VCaP (cell line): ENCODE results near the gene ACIN1.

Source experiments
- H3K27ac ChIP-seq: fragments of 450-650 bp; 2 replicates; pipeline ENCODE4 v1.5.1; 2017
- TF ChIP-seq, protein P1 (sequence below): fragments of 450-650 bp; conservative IDR thresholded peaks from 2 replicates; pipeline ENCODE4 v1.5.1; 2017; ENCODE audit warnings: mild to moderate bottlenecking, moderate library complexity

The ACIN1 gene

DNA sequence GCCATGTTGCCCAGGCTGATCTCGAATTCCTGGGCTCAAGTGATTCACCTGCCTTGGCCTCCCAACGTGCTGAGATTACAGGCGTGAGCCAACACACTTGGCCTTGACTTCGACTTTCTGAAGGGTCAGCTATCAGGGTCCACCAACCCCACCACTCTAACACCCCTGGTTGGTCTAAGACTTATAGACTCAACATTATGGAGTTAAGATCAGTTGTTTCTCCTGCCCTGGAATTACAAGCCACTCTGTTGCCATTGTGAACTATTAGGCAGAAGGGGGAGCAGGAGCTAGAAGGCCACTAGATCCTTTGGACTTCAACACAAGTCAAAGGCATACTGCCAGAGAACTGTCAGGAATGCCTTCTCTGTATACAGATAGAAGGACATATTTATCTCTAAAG is 54.8 kb downstream of the ACIN1 start:
- TF ChIP-seq, protein P1, sequence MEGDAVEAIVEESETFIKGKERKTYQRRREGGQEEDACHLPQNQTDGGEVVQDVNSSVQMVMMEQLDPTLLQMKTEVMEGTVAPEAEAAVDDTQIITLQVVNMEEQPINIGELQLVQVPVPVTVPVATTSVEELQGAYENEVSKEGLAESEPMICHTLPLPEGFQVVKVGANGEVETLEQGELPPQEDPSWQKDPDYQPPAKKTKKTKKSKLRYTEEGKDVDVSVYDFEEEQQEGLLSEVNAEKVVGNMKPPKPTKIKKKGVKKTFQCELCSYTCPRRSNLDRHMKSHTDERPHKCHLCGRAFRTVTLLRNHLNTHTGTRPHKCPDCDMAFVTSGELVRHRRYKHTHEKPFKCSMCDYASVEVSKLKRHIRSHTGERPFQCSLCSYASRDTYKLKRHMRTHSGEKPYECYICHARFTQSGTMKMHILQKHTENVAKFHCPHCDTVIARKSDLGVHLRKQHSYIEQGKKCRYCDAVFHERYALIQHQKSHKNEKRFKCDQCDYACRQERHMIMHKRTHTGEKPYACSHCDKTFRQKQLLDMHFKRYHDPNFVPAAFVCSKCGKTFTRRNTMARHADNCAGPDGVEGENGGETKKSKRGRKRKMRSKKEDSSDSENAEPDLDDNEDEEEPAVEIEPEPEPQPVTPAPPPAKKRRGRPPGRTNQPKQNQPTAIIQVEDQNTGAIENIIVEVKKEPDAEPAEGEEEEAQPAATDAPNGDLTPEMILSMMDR = no peak
- H3K27ac ChIP-seq = no peak overlapping the region

DNA sequence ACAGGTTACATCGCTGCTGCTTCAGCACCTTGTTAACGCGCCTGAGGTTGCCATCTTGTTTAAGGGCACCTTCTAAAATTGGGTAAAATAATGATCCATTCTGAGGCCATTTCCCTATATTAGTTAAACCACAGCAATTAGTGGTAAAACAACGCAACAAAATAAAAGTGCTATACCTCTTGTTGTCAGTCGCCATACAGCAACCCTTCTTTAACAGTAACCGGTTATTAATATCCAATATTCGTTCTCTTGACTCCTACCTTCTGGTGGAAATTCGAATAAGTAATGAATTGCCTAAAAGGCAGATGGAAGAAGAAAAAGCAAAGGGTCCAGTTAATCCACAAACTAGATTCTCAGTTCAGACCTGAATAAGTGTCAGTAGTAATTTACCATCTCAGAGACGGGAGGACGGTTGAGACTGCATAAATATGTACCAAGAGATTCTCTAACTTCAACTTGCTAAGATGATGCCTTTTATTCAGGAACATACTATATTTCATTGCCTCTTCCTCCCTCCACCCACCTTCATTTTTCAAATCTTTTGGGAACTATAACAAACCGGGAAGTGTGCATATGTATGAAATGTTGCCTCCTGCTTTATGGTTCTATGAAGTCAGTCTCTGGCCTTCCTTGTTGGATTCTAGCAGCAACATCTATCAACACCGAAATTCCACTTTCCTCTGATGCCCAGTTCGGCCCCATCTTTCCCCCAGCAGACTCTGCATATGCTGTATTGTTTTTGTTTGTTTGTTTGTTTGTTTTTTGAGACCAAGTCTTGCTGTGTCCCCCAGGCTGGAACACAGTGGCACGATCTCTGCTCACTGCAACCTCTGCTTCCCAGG is 59.4 kb downstream of the ACIN1 start:
- TF ChIP-seq, protein P1 = no peak
- peak overlapping the region; percentile 92 for H3K27ac ChIP-seq

DNA sequence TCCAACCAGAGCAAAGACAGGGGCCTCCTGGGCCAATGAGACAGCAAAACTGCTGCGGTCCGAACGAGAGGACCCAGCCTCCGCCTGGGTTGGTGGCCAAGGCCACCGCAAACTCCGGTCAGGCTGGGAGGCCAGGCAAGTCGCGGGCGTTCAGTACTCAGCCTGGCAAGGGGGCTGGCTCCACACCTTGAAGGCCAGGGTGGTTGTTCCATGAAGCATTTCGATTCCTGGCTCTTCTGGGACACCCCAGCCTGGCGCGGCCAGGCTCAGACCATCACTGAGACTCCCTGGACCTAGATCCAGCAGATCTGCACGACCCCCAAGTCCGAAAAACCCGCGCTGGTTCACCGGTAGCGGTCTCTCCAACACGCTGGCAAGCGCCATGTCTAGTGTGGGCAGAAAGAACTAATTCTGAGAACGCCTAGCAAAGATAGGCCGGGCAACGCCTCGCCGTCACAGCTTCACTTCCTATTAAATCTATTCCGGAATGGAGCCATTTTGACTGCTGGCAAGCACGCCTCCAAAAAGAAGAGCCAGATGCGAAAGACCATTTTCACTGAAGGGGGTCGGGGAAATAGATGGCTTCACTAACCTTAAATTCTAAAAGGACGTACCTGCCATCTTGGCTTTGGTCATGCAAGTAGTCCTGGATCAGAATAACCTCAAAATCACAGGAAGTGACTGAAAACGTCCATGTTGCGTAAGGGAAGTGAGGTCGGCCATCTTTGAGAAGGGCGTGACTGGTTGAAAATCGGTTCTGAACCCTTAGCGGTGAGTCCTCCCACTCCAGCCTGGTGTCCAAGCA is 60.2 kb downstream of the ACIN1 start, which contains the start of gene PSMB5:
Gene PSMB5 (minus strand): TSS at position 403 of the 805 bp plus-strand sequence. CDS start 19 bp downstream, at position 384.
- TF ChIP-seq, protein P1 = no peak
- peak within 1 kb of the TSS; percentile 92 for H3K27ac ChIP-seq

DNA sequence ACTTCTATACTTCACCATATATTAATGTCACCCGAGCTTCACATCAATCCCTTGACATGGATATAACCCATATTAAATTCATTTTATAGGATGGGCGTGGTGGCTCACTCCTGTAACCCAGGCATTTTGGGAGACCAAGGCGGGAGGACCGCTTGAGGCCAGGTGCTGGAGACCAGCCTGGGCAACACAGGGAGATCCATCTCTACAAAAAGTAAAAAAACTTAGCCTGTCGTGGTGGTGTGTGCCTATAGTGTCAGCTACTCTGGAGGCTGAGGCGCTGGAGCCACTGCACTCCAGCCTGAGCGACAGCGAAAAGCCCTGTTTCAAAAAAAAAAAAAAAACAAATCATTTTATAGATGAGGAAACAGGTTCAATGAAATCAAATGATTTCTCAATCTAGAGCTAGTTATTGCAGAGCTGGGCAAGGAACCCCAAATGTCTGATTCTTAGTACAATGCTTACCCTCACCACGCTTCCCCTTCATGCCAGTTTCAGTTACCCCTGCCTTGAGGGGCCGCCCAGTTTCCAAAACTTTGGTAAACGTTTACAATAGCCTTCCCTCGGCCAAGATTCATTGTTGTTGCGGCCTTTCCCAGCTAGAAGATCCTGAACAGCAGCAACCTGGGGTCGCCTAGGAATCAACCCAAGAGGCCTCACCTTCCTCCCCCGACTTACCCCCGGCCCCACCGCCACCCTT is 61.0 kb downstream of the ACIN1 start:
- TF ChIP-seq, protein P1 = no peak
- H3K27ac ChIP-seq = peak overlapping the region; percentile 92

DNA sequence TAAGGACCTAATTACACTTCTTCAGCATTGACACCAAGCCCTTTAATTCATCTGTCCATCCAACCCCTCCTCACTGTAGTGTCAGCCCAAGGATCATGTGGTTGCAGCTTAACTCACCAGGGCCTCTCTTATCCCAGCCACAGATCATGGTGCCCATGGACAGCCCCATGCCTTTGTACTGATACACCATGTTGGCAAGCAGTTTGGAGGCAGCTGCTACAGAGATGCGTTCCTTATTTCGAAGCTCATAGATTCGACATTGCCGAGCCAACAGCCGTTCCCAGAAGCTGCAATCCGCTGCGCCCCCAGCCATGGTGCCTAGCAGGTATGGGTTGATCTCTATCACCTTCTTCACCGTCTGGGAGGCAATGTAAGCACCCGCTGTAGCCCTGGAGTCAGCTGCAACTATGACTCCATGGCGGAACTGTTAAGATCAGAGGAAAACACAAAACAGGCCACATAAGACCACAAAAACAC is 61.6 kb downstream of the ACIN1 start:
- H3K27ac ChIP-seq = peak overlapping the region; percentile 92; the same call in 1 of the 2 replicates
- TF ChIP-seq, protein P1 = no peak

DNA sequence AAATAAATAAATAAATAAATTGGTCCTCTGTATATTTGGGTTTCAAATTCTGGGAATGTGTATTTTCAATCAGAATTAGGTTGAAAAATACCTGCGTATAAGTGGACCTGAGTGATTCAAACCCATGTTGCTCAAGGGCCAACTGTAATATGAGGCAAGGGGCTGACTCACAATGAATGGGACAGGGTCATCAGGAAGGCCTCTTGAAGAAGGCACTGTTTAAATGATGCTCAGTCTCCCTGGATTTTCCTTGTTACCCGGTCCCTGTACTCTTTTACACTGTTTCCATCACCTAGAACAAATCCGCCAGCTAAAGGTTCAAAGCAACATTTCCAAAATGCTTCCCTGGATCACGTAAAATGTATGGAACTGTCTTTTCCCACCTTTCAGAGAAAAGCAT is 64.0 kb downstream of the ACIN1 start:
- no peak overlapping the region for H3K27ac ChIP-seq
- TF ChIP-seq, protein P1 = no peak
